Esophagus squamous epithelium (tissue), 4 donors: ENCODE results near the gene MOB2.

Experiments
- CTCF ChIP-seq, 6 experiments: fragments of 450-650 bp in 4 of 6; fragments of 200-600 bp in 2 of 6; sonication (generic) in 2 of 6; IDR thresholded peaks; one replicate each; pipeline ENCODE4 v1.5.1; 2016 to 2019; ENCODE audit warnings: antibody characterized with exemption in 6 of 6, mild to moderate bottlenecking in 4 of 6, moderate library complexity in 4 of 6
- POLR2A ChIP-seq, 4 donors: fragments of 450-650 bp; IDR thresholded peaks; one replicate each; pipeline ENCODE4 v1.6.1; 2017; ENCODE audit warnings: antibody characterized with exemption in 4 of 4, mild to moderate bottlenecking in 4 of 4, moderate library complexity in 3 of 4

GRCh38 chr11:1468002-1468401, 18.6 kb downstream of the MOB2 start:
- TF ChIP-seq POLR2A (IDR thresholded peaks at IDR 0.05): no peak
- no peak for TF ChIP-seq CTCF (IDR thresholded peaks at IDR 0.05)
